CD4-positive, alpha-beta T cell treated with Interleukin-6 for 4 hours (primary cell): ENCODE data around the gene MRPS12.

Experiments
- DNase-seq: peaks from one replicate; pipeline ENCODE4 v3.0.0-alpha.2; 2020; ENCODE audit warnings: mixed read lengths

Gene MRPS12

GRCh38 chr19:38977445-38978325 is 46.9 kb downstream of the MRPS12 start:
- no peak for DNase-seq

- DNase-seq: no peak
These were observed 47.6 kb downstream of the MRPS12 start for GRCh38 chr19:38978326-38978689.

- no peak for DNase-seq
These were observed 49.1 kb downstream of the MRPS12 start for GRCh38 chr19:38979812-38980211.

GRCh38 chr19:38980583-38981374 is 50.0 kb downstream of the MRPS12 start:
- DNase-seq: no peak
